A673 (cell line): Measurements from ENCODE around the gene MRFAP1. TPM values are rescaled to one million over a fixed set of nuclear protein-coding genes. Genes with fewer than 3 reads are reported as not detected.

Experiments used
- BruUV-seq: library from RNA; stranded (reverse); fragments of 400-500 nt; replicated peaks from 2 replicates; lab custom pipeline; 2021; lab: Mats Ljungman, UMichigan
- CTCF ChIA-PET: fragments of 300-600 bp; sonication (Branson Sonifier 250); formaldehyde crosslinking; loops from one replicate; lab custom pipeline; 2022; ENCODE audit warnings: antibody characterized with exemption; lab: Charles Lee
- POLR2A ChIA-PET: fragments of 300-600 bp; sonication (Branson Sonifier 250); formaldehyde crosslinking; loops from one replicate; lab custom pipeline; 2022; ENCODE audit warnings: antibody characterized with exemption; ENCODE audit not compliant: low non-redundant PET; lab: Charles Lee
- DNase-seq: peaks from one replicate; pipeline ENCODE4 v3.0.0-alpha.2; 2015; ENCODE audit warnings: low spot score
- H3K27ac ChIP-seq: fragments of 200-600 bp; sonication (generic); 2 replicates; pipeline ENCODE4 v1.5.1; 2016; ENCODE audit warnings: mixed run types, low read depth, mild to moderate bottlenecking, mixed read lengths, antibody characterized with exemption, low read length; ENCODE audit not compliant: poor library complexity, severe bottlenecking
- H3K27me3 ChIP-seq: fragments of 200-600 bp; sonication (generic); replicated peaks from 2 replicates; pipeline ENCODE4 v1.6.1; 2017; ENCODE audit warnings: mixed run types, low read depth, mild to moderate bottlenecking, mixed read lengths, antibody characterized with exemption, low read length; ENCODE audit not compliant: insufficient read depth, poor library complexity
- H3K36me3 ChIP-seq: fragments of 200-600 bp; sonication (generic); 2 replicates; pipeline ENCODE4 v1.6.1; 2016; ENCODE audit warnings: mixed run types, mild to moderate bottlenecking, mixed read lengths, antibody characterized with exemption, low read length; ENCODE audit not compliant: insufficient read depth, poor library complexity, severe bottlenecking
- H3K4me1 ChIP-seq: fragments of 200-600 bp; sonication (generic); 2 replicates; pipeline ENCODE4 v1.6.1; 2017; ENCODE audit warnings: mixed run types, mild to moderate bottlenecking, mixed read lengths, antibody characterized with exemption, low read length; ENCODE audit not compliant: insufficient read depth, poor library complexity, severe bottlenecking
- H3K4me3 ChIP-seq: fragments of 200-600 bp; sonication (generic); 2 replicates; pipeline ENCODE4 v1.5.1; 2016; ENCODE audit warnings: low read depth, mixed run types, mild to moderate bottlenecking, mixed read lengths, low read length; ENCODE audit not compliant: poor library complexity, severe bottlenecking
- H3K9me3 ChIP-seq: fragments of 200-600 bp; sonication (generic); 2 replicates; pipeline ENCODE4 v1.6.1; 2016; ENCODE audit warnings: mixed run types, low read depth, mild to moderate bottlenecking, mixed read lengths, antibody characterized with exemption, low read length; ENCODE audit not compliant: poor library complexity, severe bottlenecking
- CTCF ChIP-seq: fragments of 300-800, 200-600 bp; sonication (generic); conservative IDR thresholded peaks from 2 replicates; pipeline ENCODE4 v1.5.1; 2017; ENCODE audit warnings: low read depth, mild to moderate bottlenecking, antibody characterized with exemption, low read length, moderate library complexity, mixed read lengths
- EZH2 ChIP-seq: fragments of 200-600 bp; sonication (generic); IDR thresholded peaks from 2 replicates; pipeline ENCODE4 v1.6.1; 2017; ENCODE audit warnings: borderline replicate concordance, low read depth, mild to moderate bottlenecking, mixed read lengths, antibody characterized with exemption, low read length; ENCODE audit not compliant: poor library complexity, severe bottlenecking
- intact Hi-C: fragments of 100-400 bp; cut with micrococcal nuclease; formaldehyde crosslinking; loops from one replicate; pipeline ENCODE4 v1.10.0; 2022; ENCODE audit not compliant: unreplicated experiment
- total RNA-seq: library from RNA; stranded (reverse); gene quantifications from 2 replicates; pipeline ENCODE4 v1.2.3, GENCODE V29; 2021

Gene MRFAP1
- total RNA-seq, 1 experiment from 2014 or later: 402 TPM

- TF ChIP-seq CTCF: no peak
- TF ChIP-seq EZH2: no peak
- ChIA-PET POLR2A (no interaction called here), CTCF (no interaction called here)
- H3K9me3 ChIP-seq: no peaks in the 10 kb centered on the region
- no TSS peak for BruUV-seq
- DNase-seq: no peak
- H3K27ac ChIP-seq: no peak overlapping the region
- intact Hi-C loops: no loop called here
- H3K27me3 ChIP-seq: no peaks in the 10 kb centered on the region
- no peaks in the 10 kb centered on the region for H3K4me1 ChIP-seq
- H3K36me3 ChIP-seq: no peaks in the 10 kb centered on the region
- H3K4me3 ChIP-seq: no peak overlapping the region
Measured at GRCh38 chr4:6592804-6593563, 47.5 kb upstream of the MRFAP1 start.

- DNase-seq: no peak
- ChIA-PET POLR2A (no interaction called here), CTCF (no interaction called here)
- no peak overlapping the region for H3K27ac ChIP-seq
- intact Hi-C loops: no loop called here
- no peak overlapping the region for H3K4me3 ChIP-seq
- no peaks in the 10 kb centered on the region for H3K36me3 ChIP-seq
- H3K27me3 ChIP-seq: no peaks in the 10 kb centered on the region
- no peaks in the 10 kb centered on the region for H3K9me3 ChIP-seq
- BruUV-seq: no TSS peak
- TF ChIP-seq CTCF (no peak), EZH2 (no peak)
- H3K4me1 ChIP-seq: no peaks in the 10 kb centered on the region
Measured at GRCh38 chr4:6594341-6594740, 46.1 kb upstream of the MRFAP1 start.

GRCh38 chr4:6594826-6595355, 45.6 kb upstream of the MRFAP1 start:
- BruUV-seq: no TSS peak
- no peak overlapping the region for H3K4me3 ChIP-seq
- ChIA-PET POLR2A (no interaction called here), CTCF (no interaction called here)
- H3K36me3 ChIP-seq: no peaks in the 10 kb centered on the region
- H3K27me3 ChIP-seq: no peaks in the 10 kb centered on the region
- H3K4me1 ChIP-seq: no peaks in the 10 kb centered on the region
- TF ChIP-seq EZH2: no peak
- TF ChIP-seq CTCF: no peak
- no peaks in the 10 kb centered on the region for H3K9me3 ChIP-seq
- DNase-seq: no peak
- H3K27ac ChIP-seq: no peak overlapping the region
- intact Hi-C loops: no loop called here
